WTC11 (cell line): ENCODE data around the gene TANC1.

ENCODE experiments used
- CREB1 ChIP-seq: sonication (generic); formaldehyde crosslinking; IDR thresholded peaks from 2 replicates; pipeline ENCODE4 v1.8.0; 2023; ENCODE audit warnings: mild to moderate bottlenecking, missing genetic modification reagents
- CREM ChIP-seq: sonication (generic); formaldehyde crosslinking; IDR thresholded peaks from 2 replicates; pipeline ENCODE4 v1.8.1; 2022; ENCODE audit warnings: mild to moderate bottlenecking, missing genetic modification reagents, moderate library complexity
- FOXK1 ChIP-seq: sonication (generic); formaldehyde crosslinking; IDR thresholded peaks from 2 replicates; pipeline ENCODE4 v1.8.0; 2022; ENCODE audit warnings: mild to moderate bottlenecking, moderate library complexity, missing genetic modification reagents
- JUN ChIP-seq: sonication (generic); formaldehyde crosslinking; IDR thresholded peaks from 2 replicates; pipeline ENCODE4 v1.8.0; 2023; ENCODE audit warnings: mild to moderate bottlenecking, missing genetic modification reagents
- NFYB ChIP-seq: sonication (generic); formaldehyde crosslinking; conservative IDR thresholded peaks from 2 replicates; pipeline ENCODE4 v1.8.0; 2022; ENCODE audit warnings: low read depth, missing genetic modification reagents
- NR2C2 ChIP-seq: sonication (generic); formaldehyde crosslinking; IDR thresholded peaks from 2 replicates; pipeline ENCODE4 v1.8.0; 2022; ENCODE audit warnings: mild to moderate bottlenecking, missing genetic modification reagents
- SP1 ChIP-seq: sonication (generic); formaldehyde crosslinking; conservative IDR thresholded peaks from 2 replicates; pipeline ENCODE4 v1.8.1; 2022; ENCODE audit warnings: missing genetic modification reagents
- TCF7 ChIP-seq: sonication (generic); formaldehyde crosslinking; IDR thresholded peaks from 2 replicates; pipeline ENCODE4 v1.8.0; 2022; ENCODE audit warnings: mild to moderate bottlenecking, low read depth, missing genetic modification reagents, moderate library complexity
- TF ChIP-seq, protein P1 (sequence below): sonication (generic); formaldehyde crosslinking; IDR thresholded peaks from 2 replicates; pipeline ENCODE4 v1.8.0; 2023; ENCODE audit warnings: missing genetic modification reagents, mild to moderate bottlenecking, borderline replicate concordance
- TF ChIP-seq, protein P2 (sequence below): sonication (generic); formaldehyde crosslinking; IDR thresholded peaks from 2 replicates; pipeline ENCODE4 v1.8.1; 2022; ENCODE audit warnings: mild to moderate bottlenecking, missing genetic modification reagents, moderate library complexity, borderline replicate concordance
- TF ChIP-seq, protein P3 (sequence below): fragments of 200-600 bp; IDR thresholded peaks from 2 replicates; pipeline ENCODE4 v1.8.0; 2022; ENCODE audit warnings: antibody characterized with exemption

DNA sequence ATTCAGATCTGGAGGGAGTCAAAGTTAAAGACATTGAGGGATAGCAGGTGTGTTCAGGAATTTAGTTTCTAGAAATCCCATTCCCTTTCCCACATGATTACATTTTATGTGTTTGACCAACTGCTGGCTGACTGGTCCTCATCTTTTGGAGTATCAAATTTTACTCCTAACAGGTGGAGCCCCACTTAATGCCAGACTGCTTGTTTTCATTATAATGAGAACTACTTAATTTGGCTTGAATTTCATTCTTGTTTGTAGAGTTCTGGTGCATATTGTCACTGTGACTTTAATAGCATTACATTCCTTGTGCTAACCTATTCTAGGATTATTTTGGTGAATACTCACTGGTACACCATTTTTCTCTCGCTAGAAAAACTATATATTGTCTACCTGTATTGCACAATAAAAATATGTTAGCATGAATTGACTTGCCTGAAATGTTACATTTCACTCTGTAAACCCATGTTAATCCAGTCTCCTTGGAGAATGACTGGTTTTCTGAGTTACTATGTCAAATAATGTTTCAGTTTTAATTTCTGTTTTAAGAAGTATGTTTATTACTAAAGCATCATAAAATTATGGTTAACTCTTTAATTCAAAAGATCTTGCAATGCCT is 98.2 kb downstream of the TANC1 start:
- TF ChIP-seq CREB1 (CRISPR knock-in tag) (no peak), NR2C2 (CRISPR knock-in tag) (no peak), FOXK1 (no peak), CREM (CRISPR knock-in tag) (no peak), NFYB (no peak), JUN (CRISPR knock-in tag) (no peak), TCF7 (CRISPR knock-in tag) (no peak), SP1 (no peak)
- TF ChIP-seq, protein P1, sequence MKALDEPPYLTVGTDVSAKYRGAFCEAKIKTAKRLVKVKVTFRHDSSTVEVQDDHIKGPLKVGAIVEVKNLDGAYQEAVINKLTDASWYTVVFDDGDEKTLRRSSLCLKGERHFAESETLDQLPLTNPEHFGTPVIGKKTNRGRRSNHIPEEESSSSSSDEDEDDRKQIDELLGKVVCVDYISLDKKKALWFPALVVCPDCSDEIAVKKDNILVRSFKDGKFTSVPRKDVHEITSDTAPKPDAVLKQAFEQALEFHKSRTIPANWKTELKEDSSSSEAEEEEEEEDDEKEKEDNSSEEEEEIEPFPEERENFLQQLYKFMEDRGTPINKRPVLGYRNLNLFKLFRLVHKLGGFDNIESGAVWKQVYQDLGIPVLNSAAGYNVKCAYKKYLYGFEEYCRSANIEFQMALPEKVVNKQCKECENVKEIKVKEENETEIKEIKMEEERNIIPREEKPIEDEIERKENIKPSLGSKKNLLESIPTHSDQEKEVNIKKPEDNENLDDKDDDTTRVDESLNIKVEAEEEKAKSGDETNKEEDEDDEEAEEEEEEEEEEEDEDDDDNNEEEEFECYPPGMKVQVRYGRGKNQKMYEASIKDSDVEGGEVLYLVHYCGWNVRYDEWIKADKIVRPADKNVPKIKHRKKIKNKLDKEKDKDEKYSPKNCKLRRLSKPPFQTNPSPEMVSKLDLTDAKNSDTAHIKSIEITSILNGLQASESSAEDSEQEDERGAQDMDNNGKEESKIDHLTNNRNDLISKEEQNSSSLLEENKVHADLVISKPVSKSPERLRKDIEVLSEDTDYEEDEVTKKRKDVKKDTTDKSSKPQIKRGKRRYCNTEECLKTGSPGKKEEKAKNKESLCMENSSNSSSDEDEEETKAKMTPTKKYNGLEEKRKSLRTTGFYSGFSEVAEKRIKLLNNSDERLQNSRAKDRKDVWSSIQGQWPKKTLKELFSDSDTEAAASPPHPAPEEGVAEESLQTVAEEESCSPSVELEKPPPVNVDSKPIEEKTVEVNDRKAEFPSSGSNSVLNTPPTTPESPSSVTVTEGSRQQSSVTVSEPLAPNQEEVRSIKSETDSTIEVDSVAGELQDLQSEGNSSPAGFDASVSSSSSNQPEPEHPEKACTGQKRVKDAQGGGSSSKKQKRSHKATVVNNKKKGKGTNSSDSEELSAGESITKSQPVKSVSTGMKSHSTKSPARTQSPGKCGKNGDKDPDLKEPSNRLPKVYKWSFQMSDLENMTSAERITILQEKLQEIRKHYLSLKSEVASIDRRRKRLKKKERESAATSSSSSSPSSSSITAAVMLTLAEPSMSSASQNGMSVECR (CRISPR knock-in tag), result no peak
- TF ChIP-seq, protein P2, sequence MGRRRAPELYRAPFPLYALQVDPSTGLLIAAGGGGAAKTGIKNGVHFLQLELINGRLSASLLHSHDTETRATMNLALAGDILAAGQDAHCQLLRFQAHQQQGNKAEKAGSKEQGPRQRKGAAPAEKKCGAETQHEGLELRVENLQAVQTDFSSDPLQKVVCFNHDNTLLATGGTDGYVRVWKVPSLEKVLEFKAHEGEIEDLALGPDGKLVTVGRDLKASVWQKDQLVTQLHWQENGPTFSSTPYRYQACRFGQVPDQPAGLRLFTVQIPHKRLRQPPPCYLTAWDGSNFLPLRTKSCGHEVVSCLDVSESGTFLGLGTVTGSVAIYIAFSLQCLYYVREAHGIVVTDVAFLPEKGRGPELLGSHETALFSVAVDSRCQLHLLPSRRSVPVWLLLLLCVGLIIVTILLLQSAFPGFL, result no peak
- TF ChIP-seq, protein P3, sequence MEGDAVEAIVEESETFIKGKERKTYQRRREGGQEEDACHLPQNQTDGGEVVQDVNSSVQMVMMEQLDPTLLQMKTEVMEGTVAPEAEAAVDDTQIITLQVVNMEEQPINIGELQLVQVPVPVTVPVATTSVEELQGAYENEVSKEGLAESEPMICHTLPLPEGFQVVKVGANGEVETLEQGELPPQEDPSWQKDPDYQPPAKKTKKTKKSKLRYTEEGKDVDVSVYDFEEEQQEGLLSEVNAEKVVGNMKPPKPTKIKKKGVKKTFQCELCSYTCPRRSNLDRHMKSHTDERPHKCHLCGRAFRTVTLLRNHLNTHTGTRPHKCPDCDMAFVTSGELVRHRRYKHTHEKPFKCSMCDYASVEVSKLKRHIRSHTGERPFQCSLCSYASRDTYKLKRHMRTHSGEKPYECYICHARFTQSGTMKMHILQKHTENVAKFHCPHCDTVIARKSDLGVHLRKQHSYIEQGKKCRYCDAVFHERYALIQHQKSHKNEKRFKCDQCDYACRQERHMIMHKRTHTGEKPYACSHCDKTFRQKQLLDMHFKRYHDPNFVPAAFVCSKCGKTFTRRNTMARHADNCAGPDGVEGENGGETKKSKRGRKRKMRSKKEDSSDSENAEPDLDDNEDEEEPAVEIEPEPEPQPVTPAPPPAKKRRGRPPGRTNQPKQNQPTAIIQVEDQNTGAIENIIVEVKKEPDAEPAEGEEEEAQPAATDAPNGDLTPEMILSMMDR, result no peak
